GM21390 (cell line): ENCODE data around the gene DMTF1.
"Not testable (repeated sequence)": the region's sequence is repeated elsewhere in the genome, so short reads cannot be mapped to it uniquely, and the experiment has no call there.

Experiments
- ATAC-seq: cut with Tn5 transposase; IDR thresholded peaks from one replicate; pipeline ENCODE4 v1.9.1; 2021; ENCODE audit not compliant: unreplicated experiment

Gene DMTF1

GRCh38 chr7:87220026-87220733 lies 67.9 kb downstream of the DMTF1 start:
- ATAC-seq = peak; percentile 32

- ATAC-seq = no peak
These were observed 68.5 kb downstream of the DMTF1 start for GRCh38 chr7:87220734-87221215.

GRCh38 chr7:87223666-87224065 lies 71.4 kb downstream of the DMTF1 start:
- no peak for ATAC-seq

DNA sequence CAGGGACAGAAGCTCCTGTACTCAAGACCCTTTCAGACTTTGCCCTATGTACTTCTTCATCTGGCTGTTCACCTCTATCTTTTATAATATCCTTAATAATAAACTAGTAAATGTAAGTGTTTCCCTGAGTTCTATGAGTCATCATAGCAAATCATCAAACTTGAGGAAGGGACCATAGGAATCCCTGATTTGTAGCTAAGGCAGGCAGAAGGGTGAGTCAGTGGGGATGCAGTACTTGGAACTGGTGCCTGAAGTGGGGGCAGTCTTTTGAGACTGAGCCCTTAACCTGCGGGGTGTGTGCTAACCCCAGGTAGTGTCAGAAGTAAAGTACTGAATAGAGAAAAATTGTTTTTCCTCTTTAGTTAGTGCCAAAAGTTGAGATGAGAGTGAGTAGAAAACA lies 73.4 kb downstream of the DMTF1 start:
- no peak for ATAC-seq

GRCh38 chr7:87226495-87226894 lies 74.2 kb downstream of the DMTF1 start:
- no peak for ATAC-seq

- ATAC-seq = no peak
These were observed 79.0 kb downstream of the DMTF1 start for GRCh38 chr7:87231258-87231657.

DNA sequence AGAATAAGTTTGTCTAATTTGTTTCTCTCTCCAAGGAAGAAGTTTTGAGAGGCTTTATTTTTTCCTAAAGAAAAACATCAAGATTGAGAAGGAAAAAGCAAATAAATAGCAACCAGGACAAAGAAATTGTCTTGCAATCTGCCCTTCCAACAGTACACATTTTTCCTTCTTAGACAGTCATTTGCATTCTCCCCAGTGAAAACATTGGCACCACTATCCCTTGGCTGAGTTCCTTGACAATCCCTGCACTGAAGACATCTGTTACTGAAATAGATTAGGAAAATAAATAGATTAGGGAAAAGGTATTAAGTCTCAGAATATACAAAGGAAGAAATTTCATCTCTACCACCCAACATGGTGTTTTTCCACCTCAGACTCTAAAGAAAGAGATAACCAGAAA lies 79.5 kb downstream of the DMTF1 start:
- no peak for ATAC-seq

GRCh38 chr7:87234949-87235348 lies 82.7 kb downstream of the DMTF1 start:
- ATAC-seq = no peak

GRCh38 chr7:87238464-87239051 lies 86.3 kb downstream of the DMTF1 start:
- ATAC-seq = not testable (repeated sequence)

- not testable (repeated sequence) for ATAC-seq
These were observed 93.4 kb downstream of the DMTF1 start for GRCh38 chr7:87245671-87246070.
